Subcutaneous abdominal adipose tissue (tissue), 5 donors: Measurements from ENCODE around the gene CYB561A3.
A peak's percentile ranks its signal among the peaks of the same experiment; 100 is the strongest.

ENCODE experiments used
- H3K27ac ChIP-seq: one replicate; pipeline ENCODE4 v1.7.0; 2013; ENCODE audit warnings: low read depth, mild to moderate bottlenecking, inconsistent platforms, low read length, moderate library complexity
- H3K27me3 ChIP-seq, 5 donors: one replicate each; pipeline ENCODE4 v1.7.0; 2013; ENCODE audit warnings: low read length in 5 of 5, inconsistent platforms in 1 of 5; ENCODE audit not compliant: control insufficient read depth in 5 of 5, insufficient read depth in 4 of 5
- H3K36me3 ChIP-seq, 5 donors: one replicate each; pipeline ENCODE4 v1.7.0; 2013; ENCODE audit warnings: low read length in 5 of 5; ENCODE audit not compliant: control insufficient read depth in 5 of 5, insufficient read depth in 5 of 5
- H3K4me1 ChIP-seq, 5 donors: one replicate each; pipeline ENCODE4 v1.7.0; 2013; ENCODE audit warnings: low read length in 5 of 5, mild to moderate bottlenecking in 3 of 5, moderate library complexity in 1 of 5; ENCODE audit not compliant: control insufficient read depth in 5 of 5, insufficient read depth in 5 of 5
- H3K4me3 ChIP-seq, 5 donors: one replicate each; pipeline ENCODE4 v1.7.0; 2013; ENCODE audit warnings: low read length in 5 of 5, low read depth in 1 of 5
- H3K9ac ChIP-seq, 5 donors: one replicate each; pipeline ENCODE4 v1.7.0; 2013; ENCODE audit warnings: low read length in 5 of 5, mild to moderate bottlenecking in 4 of 5, moderate library complexity in 3 of 5
- H3K9me3 ChIP-seq, 5 donors: one replicate each; pipeline ENCODE4 v1.7.0; 2013; ENCODE audit warnings: low read length in 5 of 5; ENCODE audit not compliant: control insufficient read depth in 5 of 5
- donor health status: healthy.
- donor health status: healthy.
- donor health status: healthy.
- donor health status: healthy.
- donor health status: healthy.

CYB561A3 gene

GRCh38 chr11:61337706-61338470, 23.8 kb downstream of the CYB561A3 start:
- Histone ChIP-seq H3K27me3 (no peaks in the 10 kb centered on the region), H3K9me3 (no peaks in the 10 kb centered on the region), H3K36me3 (peaks cover 0 to 31% (median 13%) of the 10 kb centered on the region in 5 donors), H3K4me1 (peaks cover 7 to 30% (median 25%) of the 10 kb centered on the region in 5 donors), H3K4me3 (no peak overlapping the region), H3K9ac (no peak overlapping the region), H3K27ac (no peak overlapping the region)

DNA sequence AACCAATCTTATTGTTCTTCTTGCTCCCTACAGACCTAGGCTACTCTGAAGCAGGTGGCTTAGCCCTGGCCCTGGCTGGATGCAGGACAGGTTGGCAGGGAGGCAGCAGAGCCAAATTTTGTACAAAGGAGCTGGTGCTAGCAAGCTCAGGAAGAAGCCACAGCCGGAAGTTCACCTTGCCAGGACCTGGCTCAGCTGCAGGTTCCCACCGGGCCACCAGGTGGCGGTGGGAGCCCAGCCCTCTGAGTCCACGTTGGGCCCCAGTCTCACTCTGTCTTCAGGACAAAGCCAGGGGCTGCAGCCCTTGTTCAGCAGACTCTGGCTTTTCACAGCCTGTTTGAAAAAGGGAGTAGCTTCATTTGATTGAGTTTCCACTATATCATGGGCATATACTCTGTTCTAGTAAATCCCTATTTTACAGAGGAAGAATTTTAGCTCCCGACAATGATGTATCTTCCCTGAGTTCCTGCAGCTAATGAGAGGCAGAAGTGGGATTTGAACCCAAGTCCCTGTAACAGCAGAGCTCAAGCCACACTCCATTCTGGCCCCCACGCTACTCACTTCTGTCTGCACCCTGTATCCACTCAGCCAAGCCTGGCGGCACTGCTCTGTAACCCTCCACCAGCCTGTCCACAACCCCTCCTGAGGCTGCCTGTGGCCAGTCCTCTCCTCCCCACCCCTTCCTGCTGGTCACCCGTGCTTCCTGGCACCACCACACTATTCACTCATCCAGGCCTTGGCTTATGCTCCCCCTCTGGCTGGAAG, 25.3 kb downstream of the CYB561A3 start:
- H3K27me3 ChIP-seq: no peaks in the 10 kb centered on the region
- H3K9me3 ChIP-seq: no peaks in the 10 kb centered on the region
- H3K27ac ChIP-seq: no peak overlapping the region
- H3K4me1 ChIP-seq: peaks cover 10 to 42% (median 40%) of the 10 kb centered on the region in 5 donors
- peaks cover 0 to 18% (median 5%) of the 10 kb centered on the region in 5 donors for H3K36me3 ChIP-seq
- no peak overlapping the region for H3K9ac ChIP-seq
- no peak overlapping the region for H3K4me3 ChIP-seq

GRCh38 chr11:61335355-61335710, 26.3 kb downstream of the CYB561A3 start:
- peaks cover 10 to 48% (median 45%) of the 10 kb centered on the region in 5 donors for H3K4me1 ChIP-seq
- no peaks in the 10 kb centered on the region for H3K9me3 ChIP-seq
- no peak overlapping the region for H3K27ac ChIP-seq
- peaks cover 0 to 18% (median 4%) of the 10 kb centered on the region in 5 donors for H3K36me3 ChIP-seq
- H3K4me3 ChIP-seq: no peak overlapping the region
- no peaks in the 10 kb centered on the region for H3K27me3 ChIP-seq
- peak overlapping the region in 1 of 5 donors; percentile 32 for H3K9ac ChIP-seq

DNA sequence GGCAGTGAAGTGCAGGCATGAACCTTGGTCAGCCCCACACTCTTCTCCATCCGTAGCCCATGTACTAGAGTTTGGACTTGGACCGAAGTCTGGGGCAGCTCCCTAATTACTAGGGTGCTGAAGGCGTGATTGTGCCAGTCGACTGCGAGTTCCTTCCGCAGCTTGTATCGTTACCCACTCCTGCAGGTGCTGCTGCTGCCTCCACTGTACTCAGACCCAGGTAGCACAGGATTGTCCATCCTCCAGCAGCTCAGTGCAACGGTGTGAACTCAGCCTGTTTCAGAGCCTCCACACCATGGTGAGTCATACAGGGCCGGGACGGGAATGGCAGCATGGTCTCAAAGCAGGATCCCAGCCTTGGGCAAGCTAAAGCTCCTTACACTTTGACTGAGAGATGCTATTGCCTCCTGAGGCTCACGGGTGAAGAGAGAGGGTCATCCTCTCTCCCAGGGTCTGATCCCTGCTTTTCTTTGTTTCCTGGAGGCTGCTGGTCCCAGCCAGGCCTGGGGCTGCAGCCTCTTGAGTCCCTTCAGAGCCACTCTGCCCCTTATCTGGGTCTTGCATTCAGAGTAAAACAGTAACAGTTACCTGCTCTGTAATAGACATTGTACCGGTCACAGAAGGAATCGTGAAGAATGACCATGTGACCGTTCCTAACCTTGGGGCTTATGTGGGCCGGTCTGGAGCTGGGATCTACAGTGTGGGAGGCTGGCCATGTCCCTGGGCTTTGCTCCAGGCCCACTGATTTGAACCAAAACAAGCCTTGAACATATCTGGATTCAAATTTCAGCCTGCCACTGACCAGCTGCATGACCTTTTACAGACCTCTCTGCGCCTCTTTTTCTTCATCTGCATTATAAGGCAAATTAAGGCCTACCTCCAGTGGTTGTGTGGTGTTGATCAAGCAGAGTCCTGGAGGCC, 27.0 kb downstream of the CYB561A3 start:
- Histone ChIP-seq H3K27me3 (no peaks in the 10 kb centered on the region), H3K4me1 (peaks cover 10 to 48% (median 45%) of the 10 kb centered on the region in 5 donors), H3K9ac (peak overlapping the region in 2 of 5 donors; percentile 28 to 32), H3K36me3 (peaks cover 0 to 22% (median 7%) of the 10 kb centered on the region in 5 donors), H3K9me3 (no peaks in the 10 kb centered on the region), H3K4me3 (no peak overlapping the region), H3K27ac (no peak overlapping the region)

- peak overlapping the region; percentile 87 to 100 (median 99) for H3K9ac ChIP-seq
- no peaks in the 10 kb centered on the region for H3K9me3 ChIP-seq
- H3K4me1 ChIP-seq: peaks cover 10 to 45% (median 41%) of the 10 kb centered on the region in 5 donors
- peaks cover 4 to 22% (median 11%) of the 10 kb centered on the region in 5 donors for H3K36me3 ChIP-seq
- H3K27me3 ChIP-seq: no peaks in the 10 kb centered on the region
- peak overlapping the region; percentile 92 to 98 (median 92) for H3K4me3 ChIP-seq
- H3K27ac ChIP-seq: peak overlapping the region; percentile 89
Measured at GRCh38 chr11:61333550-61334433, 27.9 kb downstream of the CYB561A3 start.

GRCh38 chr11:61332797-61333549, 28.7 kb downstream of the CYB561A3 start, which contains the start of the genes DDB1 and TKFC:
TSS of gene DDB1 (minus strand) at chr11:61333105. CDS start at chr11:61332968, 137 bp downstream.
TSS of gene TKFC (plus strand) at chr11:61333228. CDS start at chr11:61334729, 1,501 bp downstream.
- Histone ChIP-seq H3K27me3 (no peaks in the 10 kb centered on the region), H3K4me3 (peak within 1 kb of the TSS; percentile 92 to 98 (median 92)), H3K4me1 (peaks cover 10 to 41% (median 38%) of the 10 kb centered on the region in 5 donors), H3K36me3 (peaks cover 5 to 21% (median 16%) of the 10 kb centered on the region in 5 donors), H3K9ac (peak within 1 kb of the TSS; percentile 92 to 100 (median 99)), H3K27ac (peak within 1 kb of the TSS; percentile 89), H3K9me3 (no peaks in the 10 kb centered on the region)

DNA sequence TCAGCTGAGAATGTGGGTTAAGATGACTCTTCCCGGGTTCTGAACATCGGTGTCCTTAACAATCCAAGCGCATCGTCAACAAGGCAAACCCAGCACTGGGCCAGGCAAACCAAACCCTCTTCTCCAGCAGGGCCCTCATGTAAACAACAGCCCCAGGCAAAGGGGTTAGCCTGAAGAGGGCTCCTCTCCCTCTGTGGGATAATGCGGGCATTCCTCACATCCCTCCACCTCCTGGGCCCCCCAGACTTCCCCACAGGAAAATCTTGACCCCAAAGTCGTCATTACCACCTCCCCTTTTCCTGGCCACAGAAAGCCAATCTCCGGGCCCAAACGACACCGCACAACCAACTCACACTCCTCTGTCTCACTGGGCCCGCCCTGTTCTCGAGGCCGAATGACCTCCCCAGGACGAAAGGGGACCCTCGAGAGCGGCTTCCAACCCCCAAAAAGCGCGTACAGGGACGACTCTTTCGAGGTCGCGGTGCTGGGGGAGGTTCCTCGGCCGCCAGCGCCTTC, 29.3 kb downstream of the CYB561A3 start:
- peak overlapping the region; percentile 92 to 93 (median 92) for H3K4me3 ChIP-seq
- no peaks in the 10 kb centered on the region for H3K27me3 ChIP-seq
- peaks cover 9 to 24% (median 20%) of the 10 kb centered on the region in 5 donors for H3K36me3 ChIP-seq
- peak overlapping the region; percentile 89 for H3K27ac ChIP-seq
- no peaks in the 10 kb centered on the region for H3K9me3 ChIP-seq
- peak overlapping the region; percentile 92 to 100 (median 99) for H3K9ac ChIP-seq
- peaks cover 10 to 41% (median 38%) of the 10 kb centered on the region in 5 donors for H3K4me1 ChIP-seq

DNA sequence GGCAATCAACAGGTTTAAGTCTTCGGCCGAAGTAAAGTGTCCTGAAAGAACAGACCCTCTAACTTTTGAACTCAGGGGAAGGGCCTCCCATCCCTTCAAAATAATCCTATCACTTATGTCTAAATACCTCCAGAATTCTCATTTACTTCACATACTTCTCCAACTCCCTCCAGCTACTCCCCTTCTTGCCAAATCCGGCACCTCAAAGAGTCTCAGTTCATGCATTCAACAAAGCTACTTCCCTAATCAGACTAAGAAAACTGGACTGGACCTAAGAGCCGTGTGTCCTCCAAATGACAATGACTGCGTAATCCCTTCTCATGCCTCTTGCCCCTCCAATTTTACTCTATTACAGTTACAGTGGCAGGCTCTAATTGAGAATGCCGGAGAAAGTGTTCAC, 30.0 kb downstream of the CYB561A3 start:
- Histone ChIP-seq H3K9me3 (no peaks in the 10 kb centered on the region), H3K4me3 (peak overlapping the region; percentile 92 to 93 (median 92)), H3K36me3 (peaks cover 9 to 31% (median 25%) of the 10 kb centered on the region in 5 donors), H3K4me1 (peaks cover 10 to 41% (median 38%) of the 10 kb centered on the region in 5 donors), H3K27ac (peak overlapping the region; percentile 89), H3K27me3 (no peaks in the 10 kb centered on the region), H3K9ac (peak overlapping the region; percentile 92 to 100 (median 99))
